Fibroblast of lung (primary cell): ENCODE data around the gene WWOX.

Experiments
- CTCF ChIP-seq, 2 donors: IDR thresholded peaks in 1 of 2; conservative IDR thresholded peaks in 1 of 2; 1 replicate in 1 of 2; 2 replicates in 1 of 2; pipeline ENCODE4 v1.5.1; 2011 to 2012; ENCODE audit warnings: low read length in 2 of 2, control low read depth in 1 of 2, inconsistent platforms in 1 of 2, low read depth in 1 of 2, mild to moderate bottlenecking in 1 of 2
- EZH2 ChIP-seq: IDR thresholded peaks from 2 replicates; pipeline ENCODE4 v1.5.1; 2012; ENCODE audit warnings: low read length, control low read depth, mild to moderate bottlenecking; ENCODE audit errors: missing control alignments

- TF ChIP-seq CTCF (conservative IDR thresholded peaks at IDR 0.05 in 1 of 2, IDR thresholded peaks at IDR 0.05 in 1 of 2; ENCODE audit: low read depth in 1 of 2, low read length in 2 of 2) (no peak), EZH2 (no peak)
These were observed 269.0 kb downstream of the WWOX start for GRCh38 chr16:78368121-78369102.
